NCI-H146 treated with DMSO at 0.1 percent for 48 hours (cell line): ENCODE measurements around the gene PTPN14.
"Not testable (repeated sequence)": the region's sequence is repeated elsewhere in the genome, so short reads cannot be mapped to it uniquely, and the experiment has no call there.

Experiments
- DNase-seq: peaks from one replicate; lab custom pipeline; 2025; ENCODE audit not compliant: unreplicated experiment; lab: John Stamatoyannopoulos, UW

The PTPN14 gene

DNA sequence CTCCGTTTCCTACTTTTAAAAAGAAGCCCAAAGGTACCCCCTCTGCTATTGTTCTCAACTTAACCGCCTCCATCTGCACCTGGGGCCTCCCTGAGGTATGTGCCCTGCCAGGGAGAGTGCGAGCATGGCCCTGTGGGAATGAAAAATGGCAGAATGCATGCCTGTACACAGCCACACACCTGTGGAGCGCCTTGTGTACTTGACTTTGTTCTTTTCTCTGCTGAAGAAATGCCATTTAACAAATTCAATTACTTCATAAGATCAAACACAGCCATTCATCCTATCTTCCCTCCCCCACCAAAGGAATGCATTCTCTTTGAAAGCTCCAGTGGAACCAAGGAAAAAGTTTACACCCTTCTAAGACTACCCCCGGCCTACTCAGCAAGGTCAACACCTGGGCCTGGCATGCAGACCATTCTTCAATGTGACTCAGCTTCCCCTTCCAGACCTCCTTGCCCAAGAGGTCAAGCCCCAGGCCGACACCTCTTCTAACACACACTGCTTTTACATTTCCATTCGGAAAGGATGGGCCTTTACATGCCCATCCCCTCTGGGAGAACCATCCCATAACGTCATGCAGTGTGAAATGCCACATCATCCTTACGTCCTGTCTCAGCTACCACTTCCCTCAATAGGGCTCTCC, 146.7 kb downstream of the PTPN14 start:
- no peak for DNase-seq

DNA sequence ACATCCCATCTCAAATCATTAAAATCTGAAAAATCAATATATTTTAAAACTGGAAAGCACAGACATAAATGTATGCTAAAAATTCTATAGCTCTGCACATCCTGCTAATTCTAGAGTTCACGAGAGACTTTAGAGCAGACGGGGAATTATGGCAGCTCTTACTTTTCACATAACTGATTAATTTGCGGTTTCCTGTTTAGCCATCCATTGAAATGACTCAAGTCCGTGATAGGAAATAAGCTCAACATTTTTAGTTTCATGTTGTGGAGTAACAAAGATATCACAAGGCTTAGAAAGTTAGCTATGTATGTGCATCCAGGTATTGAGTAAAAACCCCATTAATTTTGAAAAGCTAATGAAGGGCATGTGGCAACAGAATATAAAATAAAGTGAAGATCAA, 147.2 kb downstream of the PTPN14 start:
- DNase-seq, result no peak

DNA sequence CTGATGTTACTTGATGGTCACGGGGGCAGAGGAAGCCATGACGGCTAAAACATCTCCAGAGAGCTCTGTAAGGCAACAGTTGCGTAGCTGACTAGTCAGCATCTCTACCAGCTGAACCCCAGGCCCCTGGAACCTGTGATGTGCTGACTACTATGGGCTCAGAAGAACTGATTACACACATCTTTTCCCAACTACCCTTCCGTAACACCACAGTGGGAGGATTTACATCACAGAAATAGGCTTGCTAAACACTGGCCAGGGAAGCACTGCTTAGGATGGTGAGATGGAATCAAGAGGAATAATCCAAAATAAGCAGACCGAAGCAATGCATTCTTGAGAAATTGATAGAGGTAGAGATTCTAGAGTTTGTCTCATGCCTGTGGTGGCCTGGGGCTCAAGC, 148.0 kb downstream of the PTPN14 start:
- DNase-seq, result no peak

DNA sequence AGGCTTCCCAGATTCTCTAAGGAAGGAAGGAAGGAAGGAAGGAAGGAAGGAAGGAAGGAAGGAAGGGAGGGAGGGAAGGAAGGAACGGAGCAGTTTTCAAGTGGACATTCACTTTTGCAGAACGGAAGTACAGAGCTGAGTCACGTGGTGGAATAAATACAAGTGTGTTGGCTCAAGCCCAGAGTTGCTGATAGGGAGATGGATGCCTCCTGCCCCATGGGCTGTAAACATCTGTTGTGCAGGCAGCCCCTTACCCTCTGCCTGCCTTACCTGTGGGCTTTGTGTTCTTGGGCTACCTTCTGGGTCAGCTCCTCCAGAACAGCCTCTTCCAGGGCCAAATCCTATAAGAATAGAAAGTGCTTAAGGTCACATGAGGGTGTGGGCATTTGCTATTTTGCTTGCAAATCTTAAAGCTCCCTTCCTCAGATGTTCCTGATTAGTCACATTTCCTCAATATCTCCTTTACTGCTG, 148.8 kb downstream of the PTPN14 start:
- no peak for DNase-seq

DNA sequence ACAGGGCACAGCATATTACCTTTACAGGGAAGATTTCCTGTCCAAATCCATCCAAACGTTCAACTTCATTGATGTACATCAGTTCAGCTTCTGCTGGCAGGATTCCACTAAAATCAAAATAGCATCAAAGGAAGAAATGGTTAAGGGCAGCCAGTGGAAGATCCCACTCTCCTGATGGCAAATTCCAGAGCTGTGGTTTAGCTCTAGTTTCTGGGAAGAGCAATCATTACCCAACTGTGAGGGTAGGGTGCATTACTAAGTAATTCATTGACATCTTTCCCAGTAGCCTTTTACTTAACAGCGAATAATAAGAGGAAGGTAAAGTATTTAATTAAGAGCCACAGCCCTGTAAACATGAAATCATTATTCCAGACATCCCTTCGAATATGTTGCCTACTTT, 149.7 kb downstream of the PTPN14 start:
- DNase-seq, result no peak

DNA sequence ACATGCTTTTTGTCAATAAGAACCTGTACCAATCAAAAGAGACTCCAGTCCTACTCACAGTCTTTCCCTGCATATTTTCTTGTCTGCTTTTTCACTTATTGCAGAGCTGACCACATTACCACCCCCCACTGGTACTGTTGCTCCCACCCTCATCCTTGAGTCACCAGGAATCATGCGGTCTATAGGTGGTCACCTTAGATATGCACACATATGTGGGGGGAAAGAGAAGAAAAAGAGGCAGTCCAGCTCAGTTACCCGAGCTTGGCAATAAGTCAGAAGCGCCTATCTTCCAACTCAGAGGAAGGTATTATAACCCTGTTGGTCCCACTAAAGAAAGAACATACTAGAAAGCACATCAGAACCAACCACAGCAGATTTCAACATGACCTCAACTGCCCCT, 151.3 kb downstream of the PTPN14 start:
- no peak for DNase-seq

DNA sequence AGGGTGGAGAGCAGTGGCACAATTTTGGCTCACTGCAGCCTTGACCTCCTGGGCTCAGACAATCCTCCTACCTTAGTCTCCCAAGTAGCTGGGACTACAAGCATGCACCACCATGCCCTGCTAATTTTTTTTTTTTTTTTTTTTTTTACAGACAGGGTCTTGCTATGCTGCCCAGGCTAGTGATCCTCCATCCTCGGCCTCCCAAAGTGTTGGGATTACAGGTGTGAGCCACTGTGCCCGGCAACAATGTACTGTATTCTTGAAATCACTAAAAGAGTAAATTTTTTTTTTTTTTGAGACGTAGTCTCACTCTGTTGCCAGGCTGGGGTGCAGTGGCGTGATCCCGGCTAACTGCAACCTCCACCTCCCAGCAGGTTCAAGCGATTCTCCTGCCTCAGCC, 152.9 kb downstream of the PTPN14 start:
- DNase-seq, result no peak

DNA sequence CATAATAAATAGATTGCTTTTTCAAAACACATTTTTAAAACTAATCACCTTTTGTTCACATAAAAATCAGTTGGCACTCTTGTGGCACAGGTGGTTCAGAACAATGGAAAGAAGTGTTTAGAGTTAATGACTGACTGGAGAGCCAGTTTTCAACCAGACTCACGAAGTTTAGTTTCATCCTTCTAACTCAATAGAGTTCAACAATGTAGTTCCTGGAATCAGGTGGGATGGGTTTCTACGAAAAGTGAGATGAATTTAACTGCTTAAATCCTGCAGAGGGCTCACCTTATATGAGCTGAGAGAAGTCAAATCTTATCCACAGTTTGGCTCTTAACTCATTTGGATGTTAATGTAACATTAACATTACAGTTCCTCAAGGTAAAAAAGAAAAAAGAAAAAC, 153.9 kb downstream of the PTPN14 start:
- DNase-seq, result no peak

DNA sequence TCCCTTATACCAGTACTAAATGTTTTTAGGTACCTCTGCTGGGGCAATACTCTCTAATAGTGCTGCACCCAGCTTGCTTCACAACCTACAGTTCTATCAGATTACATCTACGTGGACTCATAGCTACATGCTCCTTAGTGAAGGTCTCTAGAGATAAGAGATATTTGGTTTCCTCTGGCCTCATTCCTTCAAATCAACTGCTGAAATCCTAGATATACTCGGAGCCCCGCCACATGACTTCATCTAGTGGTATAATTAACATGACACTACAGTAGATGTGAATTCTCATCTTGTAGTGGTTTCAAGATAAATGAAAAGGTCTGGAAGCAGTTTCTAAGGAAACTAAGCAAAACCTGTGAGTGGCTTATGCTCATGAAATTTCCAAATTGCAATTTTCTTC, 155.1 kb downstream of the PTPN14 start:
- no peak for DNase-seq

DNA sequence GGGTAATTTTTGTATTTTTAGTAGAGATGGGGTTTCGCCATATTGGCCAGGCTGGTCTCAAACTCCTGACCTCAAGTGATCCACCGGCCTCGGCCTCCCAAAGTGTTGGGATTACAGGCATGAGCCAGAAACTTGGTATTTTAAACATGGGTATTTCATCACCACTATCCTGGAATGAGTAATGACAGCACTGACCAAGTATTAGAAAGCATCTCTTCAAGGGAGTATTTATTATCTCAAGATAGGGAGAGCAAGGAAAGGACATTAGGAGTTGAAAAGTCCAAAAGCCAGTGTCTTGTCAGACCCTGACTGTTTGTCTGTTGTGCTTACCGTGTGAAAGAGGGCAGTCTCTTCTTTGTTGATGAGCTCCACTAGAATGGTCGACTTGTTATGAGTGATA, 156.8 kb downstream of the PTPN14 start:
- DNase-seq, result not testable (repeated sequence)

DNA sequence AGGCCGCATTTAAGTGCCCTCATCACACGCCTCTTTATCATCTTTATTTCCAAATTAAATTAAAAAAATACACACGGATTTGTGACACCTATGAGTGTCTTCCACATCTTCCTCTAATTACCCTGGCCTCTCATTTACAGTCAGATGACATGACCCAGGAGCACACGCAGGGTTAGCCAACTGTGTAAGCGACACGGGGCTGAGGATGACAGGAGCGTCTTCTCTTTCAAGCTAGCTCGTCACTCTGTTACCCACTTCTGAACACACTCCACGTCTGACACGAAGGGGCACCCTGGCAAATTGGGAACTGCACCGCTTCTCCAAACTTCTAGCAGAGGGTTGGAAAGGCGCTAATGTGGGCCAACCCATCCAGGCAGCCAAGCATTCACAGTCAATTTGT, 158.3 kb downstream of the PTPN14 start:
- DNase-seq, result no peak

DNA sequence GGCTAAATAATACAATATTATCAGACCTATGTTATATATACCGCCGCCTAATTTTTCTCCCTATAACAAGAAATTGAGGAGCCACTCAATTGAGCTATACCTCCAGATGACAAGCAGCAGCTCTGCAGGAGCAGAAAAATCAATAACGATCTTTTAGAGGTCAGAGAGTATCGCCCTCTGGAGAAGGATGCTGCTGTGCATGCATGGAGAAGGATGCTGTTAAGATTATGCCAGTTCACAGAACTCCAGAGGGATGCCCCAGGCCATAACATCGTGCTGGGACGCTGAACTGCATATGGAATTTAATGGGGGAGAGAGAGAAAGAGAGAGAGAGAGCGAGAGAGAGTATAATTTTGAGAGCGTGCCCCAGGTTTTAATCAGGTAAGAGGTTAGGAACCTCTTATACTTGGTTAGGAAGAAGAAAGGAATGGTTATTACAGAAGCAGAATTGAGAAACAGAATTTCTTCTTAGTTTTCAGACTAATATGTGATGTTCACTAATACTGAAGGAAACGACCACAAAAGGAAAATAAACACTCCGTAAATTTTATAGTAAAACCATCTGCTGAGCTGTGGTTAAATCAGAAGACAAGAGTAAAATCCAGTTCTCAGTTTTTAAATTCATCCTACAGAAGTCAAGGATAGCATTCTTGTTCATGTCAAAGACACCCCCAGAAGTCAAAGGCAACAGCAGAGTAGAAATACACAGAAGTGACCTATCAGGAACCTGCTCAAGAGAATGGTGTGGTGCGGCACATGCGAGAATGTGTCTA, 159.3 kb downstream of the PTPN14 start:
- DNase-seq, result no peak

DNA sequence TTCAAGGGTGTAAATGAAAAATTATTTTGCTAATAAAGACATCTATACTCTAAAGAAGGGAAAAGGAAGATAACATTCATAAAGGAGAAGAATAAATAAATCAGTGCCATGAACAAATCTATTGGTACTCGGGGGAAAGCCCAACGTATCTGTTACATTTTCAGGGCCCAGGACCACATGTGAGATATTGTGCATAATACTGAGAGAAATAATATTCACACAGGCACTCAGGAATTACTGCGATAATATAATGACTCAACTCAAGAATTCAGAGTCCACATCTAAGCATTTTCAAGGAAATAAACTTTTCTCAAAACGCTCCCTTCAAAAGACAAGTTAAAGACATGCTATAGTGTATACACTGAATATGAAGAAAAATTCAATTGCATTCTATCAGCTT, 161.7 kb downstream of the PTPN14 start:
- DNase-seq, result no peak

DNA sequence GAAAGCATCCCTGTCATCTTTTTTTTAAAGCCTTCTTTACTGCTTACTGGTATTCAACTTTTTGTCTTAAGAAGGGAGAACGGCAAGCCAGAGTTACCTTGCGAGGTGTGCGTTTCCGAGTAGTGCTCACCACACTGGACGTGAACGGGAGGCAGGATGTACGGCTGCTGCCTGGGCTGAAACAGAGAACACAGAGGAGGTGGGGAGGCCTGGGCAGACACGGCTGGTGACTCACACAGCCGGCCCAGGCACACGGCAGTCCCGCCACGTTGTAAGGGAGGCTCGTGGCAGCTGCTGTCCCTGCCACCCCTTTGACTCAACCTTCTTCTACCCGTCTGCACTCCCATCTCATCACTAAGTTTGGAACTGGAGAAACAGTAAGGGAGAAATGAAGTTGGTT, 164.7 kb downstream of the PTPN14 start:
- DNase-seq, result no peak

DNA sequence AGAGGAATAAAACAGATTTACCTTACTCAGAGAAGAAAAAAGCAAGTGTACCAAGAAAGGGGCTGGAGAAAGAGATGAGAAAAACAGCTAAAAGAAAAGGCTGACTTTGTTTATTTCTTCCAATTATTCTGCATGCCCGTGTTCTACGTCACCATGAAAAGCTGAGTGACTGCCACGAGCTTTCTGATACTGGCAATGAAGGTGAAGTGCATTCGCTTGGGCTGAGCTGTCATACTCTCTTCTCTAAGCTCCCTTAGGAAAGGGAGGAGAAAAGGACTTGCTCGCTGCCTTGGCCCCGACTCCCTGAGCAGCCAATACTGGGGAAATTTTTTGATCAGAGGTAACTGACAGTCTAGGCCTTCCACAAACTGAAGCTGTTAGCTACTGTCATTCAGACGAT, 165.1 kb downstream of the PTPN14 start:
- DNase-seq, result no peak

DNA sequence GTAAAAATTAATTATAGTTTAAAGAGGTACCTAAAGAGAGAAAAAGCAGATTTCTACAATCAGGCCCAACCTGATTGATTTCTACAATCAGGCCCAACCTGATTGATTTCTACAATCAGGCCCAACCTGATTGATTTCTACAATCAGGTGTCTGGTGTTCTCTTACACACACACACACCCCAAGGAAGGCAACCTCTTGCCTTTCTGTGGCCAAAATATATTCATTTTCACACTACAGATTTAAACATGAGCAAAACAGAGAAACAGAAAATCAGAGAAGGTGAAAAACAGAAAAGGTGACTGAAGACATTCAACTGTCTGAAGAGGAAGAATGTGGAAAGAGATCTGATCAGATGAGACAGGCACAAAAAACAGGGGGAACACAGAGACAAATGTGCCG, 166.0 kb downstream of the PTPN14 start:
- no peak for DNase-seq

DNA sequence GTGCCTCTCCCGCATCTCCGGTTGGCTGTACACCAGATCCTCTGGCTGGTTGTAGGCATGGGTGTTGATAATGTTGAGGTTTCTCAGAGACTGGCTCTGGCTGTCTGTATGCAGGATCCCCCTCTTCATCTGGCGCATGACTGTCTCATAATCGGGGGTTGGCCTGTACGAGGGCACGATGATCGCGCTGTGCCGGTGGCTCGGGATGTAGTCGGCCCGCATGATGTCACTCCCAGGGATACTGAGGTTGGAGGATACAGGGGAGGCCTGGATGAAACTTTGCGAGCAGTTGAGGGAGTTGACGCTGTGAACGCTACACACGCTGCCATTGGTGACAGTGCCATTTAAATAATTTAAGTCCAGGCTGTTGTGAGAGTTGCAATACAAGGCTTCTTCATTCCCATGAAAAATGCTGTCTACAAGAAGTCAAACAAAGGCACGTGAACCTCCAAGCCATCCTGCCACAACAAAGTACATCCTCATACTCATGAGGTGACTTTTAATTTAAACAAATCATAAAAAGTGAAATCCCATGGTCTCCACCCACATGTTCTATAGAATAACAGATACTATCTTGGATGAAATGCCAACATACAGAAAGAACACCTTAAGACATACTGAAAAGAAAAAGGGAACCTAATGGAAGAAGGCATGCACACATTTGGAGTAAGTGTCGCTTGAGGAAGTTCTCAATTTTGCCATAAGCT, 166.9 kb downstream of the PTPN14 start:
- DNase-seq, result no peak

DNA sequence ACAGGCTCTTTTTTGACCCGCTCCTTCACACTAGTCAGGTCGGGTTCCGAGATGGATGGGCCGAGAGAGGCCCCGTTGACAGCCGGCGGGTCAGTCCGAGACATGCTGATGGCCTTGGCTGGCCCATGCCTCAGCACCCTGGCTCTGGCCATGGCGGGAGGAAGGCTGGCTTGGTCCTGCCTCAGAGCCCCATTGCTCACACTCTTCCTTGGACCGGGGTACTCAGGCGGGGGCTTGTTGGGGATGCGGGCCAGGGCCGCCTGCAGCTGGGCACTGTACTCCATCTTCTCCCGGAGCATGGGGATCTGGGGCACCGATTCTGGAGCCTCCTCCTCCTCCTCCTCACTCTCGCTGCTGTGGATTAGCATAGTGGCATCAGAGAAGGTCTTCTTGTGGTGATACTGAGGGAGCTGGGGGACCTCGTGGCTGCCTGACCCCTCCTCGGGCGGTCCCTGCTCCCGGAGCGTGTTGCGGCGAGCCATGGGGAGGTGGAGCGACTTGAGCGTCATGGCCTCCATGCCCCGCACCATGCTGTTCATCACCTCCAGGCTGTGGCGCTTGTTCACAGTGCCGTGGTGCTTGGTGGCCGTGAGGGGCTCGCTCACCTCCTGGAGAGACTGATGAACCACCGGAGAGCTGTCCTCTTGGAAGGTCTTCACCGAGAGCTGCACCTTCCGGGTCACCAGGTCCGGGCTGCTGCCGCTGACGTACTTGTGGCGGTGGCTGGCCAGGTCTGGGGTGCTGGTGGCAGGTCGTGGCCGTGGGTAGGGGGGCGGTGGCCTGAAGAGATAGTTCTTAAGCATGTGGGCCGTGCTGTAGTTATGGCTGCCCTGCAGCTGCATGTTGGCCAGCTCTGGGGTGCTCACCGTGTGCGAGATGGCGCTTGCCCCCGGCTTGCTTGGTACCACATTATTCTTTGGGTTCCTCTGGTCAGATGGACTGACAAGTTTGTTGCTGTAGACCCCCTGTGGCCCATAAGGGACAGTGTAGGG, 167.7 kb downstream of the PTPN14 start:
- no peak for DNase-seq

DNA sequence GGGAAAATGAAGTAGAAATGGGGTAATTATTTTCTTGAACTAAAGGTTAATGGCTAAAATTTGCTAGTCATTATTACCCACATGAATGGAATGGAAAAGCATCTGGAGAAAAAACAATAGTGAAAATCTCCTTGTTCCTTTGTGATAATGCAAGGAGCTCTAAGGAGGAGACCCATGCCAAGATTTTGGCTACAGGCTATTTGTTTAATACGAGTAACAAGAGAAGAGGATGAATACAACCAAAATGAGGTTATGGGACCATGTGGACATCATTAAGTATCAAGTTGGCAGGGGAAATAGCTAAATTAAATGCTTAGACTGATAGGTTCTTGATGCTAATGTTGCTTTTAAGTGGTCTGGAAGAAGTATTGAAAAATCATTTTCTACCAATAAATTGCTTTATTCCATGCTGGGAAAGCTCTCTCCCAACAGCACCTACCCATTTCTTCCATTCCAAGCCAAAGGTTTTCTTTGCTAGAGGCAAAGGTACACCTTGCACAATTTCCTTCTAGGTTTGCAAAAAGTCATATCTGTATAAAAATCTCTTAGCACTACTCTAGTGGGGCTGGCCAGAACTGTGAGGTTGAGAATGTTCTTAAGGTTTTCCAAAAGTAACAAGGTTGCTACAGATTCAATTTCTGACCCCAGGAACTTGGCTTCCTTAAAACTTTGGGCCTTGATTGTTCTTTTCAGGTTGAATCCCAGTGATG, 170.3 kb downstream of the PTPN14 start:
- no peak for DNase-seq

DNA sequence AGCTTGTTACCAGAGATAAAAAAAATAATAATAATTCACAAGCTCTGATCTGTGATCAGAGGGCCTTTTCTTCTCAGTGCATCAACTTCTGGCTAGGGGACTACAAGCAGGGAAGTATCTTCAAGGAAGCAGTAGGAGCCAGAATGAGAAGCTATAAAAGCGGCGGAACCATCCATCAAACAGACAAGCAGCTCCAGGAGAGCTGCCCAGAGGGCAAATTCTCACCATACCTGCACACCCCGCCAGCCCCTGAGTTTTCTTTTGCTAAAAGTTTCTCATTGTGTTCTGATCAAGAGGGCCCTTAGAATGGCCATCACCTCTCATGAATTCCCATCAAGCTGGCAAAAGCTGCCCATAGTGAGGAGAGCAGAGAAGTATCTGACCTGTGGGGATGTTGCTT, 171.0 kb downstream of the PTPN14 start:
- no peak for DNase-seq
